COR-L47 (cell line): Measurements from ENCODE around the gene APMAP.

ENCODE experiments used
- DNase-seq: peaks from one replicate; lab custom pipeline; 2025; lab: John Stamatoyannopoulos, UW

The APMAP gene

DNA sequence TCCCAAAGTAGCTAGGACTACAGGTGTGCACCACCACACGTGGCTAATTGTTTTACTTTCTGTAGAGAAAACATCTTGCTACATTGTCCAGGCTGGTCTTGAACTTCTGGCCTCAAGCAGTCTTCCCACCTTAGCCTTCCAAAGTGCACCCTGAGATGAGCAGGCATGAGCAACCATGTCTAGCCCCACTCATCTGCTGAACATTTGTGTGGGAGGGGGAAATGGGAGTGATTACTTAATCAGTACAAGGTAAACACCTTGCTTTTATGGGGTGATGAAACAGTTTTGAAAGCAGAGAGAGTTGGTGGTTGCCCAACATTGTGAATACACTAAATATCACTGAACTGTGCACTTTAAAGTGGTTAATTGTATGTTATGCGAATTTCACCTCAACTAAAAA is 5.3 kb downstream of the APMAP start:
- no peak for DNase-seq

DNA sequence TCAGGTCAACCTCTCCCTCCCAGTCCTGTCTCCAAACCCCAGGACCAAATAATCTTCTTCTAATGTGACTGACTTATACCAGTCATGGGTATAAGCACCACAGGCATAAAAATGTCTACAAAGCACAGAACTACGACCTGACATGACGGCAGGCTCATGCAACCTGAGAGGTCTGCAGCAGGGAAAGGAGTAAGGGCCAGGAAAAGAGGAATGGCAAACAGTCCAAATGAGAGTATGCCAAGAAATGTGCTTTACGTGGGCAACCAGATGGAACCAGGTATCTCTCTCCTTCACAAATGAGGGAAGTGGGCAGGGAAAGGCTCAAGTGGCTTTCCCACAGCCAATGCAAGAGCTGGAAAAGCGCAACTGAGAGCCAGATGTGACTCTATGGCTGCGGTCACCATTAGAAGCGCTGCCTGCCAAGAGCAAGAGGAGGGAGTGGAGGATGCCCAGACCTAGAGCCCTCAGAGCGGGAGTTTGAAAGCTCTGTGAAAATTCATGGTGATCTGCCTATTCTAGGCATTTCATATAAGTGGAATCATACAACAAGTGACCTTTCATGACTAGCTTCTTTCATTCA is 6.0 kb downstream of the APMAP start:
- DNase-seq, result no peak

DNA sequence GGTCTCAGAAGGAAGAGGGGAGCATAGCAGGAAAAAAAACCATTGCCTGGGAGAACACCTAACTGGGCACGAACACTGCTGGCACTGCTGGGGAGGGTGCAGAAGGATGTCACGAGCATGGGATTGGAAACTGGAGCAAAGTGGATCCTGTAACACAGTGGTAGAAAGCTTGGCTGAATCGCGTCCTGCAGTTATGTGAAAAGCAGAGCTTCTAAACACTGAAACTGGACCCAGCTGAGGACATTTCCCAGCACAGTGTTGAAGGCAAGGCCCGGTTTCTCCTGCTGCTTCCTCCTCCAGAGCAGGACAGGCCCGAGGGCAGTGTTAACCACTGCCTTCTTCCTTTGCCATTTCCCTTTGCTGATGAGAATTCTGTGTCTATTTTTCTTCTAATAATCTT is 6.7 kb downstream of the APMAP start:
- DNase-seq, result no peak

DNA sequence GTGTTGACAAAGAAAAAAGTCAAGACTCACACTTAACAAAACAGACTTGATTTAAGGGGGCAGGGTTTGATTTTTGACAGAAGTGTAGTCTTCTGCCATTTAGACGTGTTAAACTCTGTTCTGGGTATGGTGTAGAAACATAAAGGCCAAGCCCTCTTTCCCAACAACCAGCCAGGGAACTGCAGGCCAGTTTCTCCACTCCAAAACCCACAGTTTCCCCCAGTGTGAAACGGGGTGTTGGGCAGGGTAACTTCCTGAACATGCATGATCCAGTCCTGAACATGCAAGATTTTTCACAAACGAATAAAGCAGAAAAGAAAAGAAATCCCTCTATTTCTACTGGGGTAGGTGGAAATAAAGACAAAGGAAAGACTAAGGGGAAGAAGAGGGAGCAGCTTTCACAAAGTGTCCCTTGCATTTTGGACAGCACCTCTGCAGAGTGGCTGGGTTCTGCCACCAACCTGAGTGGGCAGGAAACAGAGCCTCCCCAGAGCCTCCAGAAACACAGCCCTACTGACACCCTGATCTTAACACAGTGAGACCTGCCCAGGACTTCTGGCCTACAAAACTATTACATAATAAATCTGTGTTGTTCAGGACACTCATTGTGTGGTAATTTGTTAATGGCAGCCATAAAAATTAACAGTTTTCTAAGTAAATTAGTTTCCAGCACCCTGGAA is 7.5 kb downstream of the APMAP start:
- no peak for DNase-seq

DNA sequence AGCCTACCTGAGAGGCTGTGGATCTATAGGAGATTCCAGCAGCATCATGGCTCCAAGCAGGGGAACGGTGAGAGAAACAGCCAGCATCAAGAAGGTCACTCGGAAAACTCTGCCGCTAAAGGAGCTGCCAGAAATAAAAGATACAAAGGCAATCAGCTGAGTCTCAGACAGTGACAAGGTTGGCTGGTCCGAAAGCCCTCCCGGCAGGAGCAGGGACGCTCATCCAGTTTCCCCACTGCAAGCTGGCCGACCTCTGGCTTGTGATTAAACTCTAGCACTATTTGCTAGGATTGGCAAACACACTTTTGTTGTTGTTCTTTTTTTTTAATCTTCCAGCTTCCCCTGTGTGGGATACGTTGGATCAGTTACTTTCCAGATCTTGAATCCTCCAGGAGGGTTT is 8.7 kb downstream of the APMAP start:
- DNase-seq, result no peak

DNA sequence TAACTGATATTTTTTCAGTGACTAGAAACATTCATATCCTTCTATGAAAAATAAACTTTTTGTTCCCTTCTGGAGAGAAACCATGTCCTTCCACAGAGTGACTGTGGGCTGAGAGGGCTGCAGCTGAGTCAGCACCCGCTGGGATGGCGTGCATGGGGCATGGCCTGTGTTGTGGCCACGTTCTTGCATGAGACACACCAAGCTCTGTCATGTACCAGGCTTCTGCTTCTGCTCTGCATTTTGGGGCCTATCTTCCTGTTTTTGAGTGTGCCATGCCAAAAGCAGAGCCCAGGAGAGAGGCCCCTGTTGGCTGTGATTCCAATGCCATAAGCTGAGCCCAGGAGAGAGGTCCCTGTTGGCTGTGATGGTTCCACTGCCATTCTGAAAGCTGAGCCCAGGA is 10.8 kb downstream of the APMAP start:
- DNase-seq, result no peak

DNA sequence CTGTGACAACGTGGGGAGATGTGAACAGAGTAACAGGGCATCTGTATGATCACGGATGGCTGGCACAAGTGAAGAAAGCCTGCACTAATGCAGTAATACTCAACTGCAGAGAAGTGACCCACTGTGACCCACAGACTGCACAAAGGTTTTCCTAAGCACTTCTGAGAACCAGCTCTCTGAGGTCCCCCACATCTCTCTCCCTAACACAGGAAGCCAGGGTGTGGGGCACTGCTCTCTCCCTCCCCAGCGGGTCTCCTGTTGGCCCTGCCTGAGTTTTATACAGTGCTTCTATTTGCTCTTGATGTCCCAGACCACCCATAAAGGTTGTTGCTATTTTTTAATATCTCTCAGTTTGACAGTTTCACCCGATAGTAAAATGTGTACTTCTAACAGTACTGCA is 11.3 kb downstream of the APMAP start:
- DNase-seq, result no peak

DNA sequence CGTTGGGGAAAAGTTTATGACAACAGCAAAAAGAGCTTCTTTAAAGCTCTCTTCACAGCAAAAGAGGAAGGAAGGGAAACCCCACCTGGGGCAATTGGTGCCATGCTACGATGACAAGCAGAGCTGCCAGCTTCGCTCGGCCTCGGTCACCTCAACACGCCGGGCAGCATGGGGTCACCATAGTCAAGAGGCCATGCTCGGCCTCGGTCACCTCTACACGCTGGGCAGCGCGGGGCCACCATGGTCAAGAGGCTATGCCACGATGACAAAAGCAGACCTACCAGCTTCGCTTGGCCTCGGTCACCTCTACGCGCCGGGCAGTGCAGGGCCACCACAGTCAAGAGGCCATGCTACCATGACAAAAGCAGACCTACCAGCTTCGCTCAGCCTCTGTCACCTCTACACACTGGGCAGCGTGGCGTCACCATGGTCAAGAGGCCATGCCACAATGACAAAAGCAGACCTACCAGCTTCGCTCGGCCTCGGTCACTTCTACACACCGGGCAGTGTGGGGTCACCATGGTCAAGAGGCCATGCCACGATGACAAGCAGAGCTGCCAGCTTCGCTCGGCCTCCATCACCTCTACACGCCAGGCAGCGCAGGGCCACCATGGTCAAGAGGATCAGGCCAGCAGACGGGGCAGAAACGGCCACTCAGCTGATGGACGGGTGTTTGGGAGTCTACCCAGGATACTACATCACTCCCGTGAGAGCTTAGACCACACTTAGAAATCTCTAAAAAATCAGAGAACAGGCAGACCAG is 12.1 kb downstream of the APMAP start:
- DNase-seq, result no peak

DNA sequence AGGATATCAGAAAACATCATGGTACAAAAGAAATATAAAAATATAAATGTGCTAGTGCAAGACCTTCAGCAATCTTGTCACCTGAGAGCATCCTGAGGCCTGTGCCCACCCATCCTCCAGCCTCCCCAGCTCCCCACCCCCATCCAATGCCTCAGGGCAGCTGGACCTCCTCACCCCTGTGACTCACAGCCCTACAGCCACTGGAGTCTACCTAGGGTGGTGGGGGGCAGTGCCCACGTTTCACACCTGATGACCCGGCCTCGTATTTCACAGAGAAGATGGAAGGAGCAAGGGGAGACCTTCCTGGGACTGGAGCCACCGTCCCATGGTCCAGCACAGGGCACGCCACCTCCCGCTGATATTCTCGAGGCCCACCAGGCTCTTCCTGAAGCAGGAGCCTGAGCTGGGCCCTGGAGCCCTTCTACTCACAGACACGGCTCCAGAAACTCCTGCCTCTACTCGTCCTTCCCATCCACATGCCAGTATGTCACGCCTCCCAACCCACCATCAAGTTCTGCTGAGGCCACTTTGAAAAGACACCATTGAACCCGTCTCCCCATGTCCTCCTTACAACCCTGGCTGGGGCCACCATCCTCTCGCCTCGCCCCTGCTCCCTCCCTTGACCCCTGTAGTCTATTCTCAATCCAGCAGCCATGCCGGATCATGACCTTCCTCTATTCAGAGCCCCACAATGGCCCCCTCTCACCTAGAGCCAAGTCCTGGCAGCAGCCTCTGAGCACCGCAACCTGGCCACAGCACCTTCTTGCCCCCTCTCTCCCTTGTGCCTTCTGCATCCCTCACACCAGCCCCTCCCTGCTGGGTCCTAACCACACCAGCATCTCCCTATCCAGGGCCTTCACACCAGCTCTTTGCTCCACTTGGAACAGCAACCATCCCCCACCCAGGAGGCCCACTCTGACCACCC is 13.3 kb downstream of the APMAP start:
- DNase-seq, result no peak

DNA sequence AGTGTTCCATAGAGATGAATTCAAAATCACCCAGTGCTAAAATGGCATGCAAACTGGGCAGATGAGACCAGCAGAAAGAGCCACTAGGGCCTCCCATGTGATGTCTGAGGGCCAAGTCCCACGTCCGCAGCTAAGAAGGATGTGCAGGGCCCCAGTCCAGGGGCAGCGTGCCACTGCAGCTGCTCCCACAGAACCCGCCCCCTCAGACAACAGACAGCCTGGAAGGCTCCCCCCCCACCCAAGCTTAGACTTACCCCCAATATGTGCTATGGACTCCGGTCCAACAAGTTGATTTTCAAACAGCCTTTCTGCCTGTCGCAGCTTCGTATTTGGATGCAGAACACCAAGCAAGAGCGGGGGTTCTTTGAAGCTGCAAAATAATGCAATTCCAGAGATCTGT is 14.0 kb downstream of the APMAP start:
- no peak for DNase-seq

DNA sequence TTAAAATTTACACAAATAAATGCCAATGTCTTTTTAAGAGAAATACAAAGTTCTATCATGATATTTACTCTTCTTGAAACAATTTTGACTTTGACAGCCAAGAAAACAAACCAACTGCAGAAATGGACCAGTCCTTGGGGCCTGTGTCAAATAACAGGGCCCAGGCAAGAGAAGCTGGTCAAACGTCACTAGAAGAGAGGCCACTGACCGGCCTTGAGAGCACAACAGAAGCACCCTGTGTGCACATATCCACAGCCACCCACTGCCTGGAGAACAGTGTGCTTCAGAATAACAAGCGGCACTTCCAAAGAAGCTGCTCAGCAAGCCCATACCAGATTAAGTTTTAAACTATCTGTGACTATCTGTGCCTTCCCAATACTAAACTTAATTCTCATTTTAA is 14.8 kb downstream of the APMAP start:
- DNase-seq, result no peak

DNA sequence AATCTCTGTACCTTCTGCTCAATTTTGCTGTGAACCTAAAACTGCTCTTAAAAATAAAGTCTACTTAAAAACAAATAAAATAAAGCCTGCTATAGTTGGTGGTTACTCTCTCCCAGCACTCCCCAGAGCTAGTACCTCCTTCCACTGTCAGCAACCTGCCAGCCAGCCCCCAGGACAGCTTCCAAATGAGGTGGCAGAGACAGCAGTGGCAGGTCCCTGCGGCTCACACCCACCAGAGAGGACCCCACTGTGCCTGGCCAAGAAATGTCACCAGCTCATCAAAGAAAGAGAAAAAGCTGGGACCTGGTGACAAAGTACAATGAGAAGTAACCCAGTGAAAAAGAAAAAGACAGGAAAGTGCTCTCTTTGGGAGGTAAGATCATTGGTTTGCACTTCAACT is 15.2 kb downstream of the APMAP start:
- no peak for DNase-seq

DNA sequence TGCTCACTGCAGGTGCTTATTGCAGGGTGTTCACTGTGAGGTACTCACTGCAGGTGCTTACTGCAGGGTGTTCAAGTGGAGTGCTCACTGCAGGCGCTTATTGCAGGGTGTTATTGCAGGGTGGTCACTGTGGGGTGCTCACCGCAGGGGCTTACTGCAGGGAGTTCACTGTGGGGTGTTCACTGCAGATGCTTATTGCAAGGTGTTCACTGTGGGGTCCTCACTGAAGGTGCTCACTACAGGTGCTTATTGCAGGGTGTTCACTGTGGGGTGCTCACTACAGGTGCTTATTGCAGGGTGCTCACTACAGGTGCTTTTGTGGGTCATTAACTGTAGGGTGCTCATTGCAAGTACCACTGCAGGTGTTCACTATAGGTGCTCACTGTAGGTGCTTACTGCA is 20.2 kb downstream of the APMAP start:
- DNase-seq, result no peak

DNA sequence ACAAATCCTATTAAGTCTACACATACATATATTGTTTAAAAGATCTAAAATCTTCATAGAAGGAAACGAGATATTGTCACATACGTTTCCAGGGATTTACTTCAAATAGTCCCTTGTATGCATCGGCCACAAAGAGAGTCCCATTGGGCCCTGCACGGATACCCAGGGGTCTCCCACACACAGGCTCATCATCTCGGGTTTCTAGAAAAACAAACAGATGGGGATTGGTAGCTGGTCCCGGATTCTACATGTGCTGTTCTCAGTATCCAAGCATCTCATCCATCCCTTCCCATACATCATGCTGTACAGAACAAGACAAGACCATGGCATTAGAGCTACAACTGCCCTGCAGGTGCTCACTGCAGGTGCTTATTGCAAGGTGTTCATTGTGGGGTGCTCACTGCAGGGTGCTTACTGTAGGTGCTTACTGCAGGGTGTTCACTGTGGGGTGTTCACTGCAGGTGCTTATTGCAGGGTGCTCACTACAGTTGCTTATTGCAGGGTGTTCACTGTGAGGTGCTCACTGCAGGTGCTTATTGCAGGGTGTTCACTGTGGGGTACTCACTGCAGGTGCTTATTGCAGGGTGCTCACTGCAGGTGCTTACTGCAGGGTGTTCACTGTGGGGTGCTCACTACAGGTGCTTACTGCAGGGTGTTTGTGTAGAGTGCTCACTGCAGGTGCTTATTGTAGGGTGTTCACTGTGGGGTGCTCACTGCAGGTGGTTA is 21.0 kb downstream of the APMAP start:
- no peak for DNase-seq

DNA sequence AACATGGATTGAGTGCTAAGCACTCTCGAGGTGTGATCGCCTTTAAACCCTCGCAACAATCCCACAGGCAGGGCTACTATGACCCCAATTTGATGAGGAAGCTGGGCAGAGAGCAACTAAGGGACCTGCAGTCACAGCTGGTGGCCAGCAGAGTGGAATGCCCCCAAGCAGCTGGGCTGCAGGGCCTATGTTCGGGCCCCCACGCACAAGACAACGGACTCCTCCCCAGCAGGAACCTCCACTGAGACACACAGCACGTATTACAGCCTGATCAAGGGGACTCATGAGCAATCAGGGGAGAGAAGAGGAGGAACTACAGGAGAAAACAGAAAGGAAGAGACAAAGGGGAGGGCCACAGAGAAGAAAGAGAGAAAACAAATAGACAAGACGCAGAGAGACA is 21.8 kb downstream of the APMAP start:
- DNase-seq, result no peak

DNA sequence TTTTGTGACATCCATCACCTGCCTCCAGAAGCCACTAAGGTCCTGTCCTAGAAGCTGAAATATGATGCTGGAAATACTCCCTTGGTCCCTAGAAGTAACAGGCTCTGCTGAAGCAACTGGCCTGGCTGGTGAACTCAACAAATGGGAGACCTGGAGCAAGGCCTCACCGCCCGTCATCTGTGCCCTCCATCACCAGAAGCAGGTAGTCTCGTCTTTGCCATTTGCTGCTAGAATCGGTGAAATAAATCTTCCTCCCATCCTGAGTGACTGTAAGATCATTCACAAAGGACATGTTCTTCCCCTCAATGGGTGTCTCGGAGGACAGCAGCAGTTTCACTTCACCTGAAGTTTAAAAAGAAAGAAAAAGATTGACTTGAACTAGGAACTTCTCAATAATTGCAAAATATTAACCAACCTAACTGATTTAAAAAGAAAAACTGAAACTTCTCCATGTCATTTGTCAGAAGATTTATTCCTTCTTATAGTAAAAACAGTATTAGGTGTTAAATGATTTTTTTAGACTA is 22.5 kb downstream of the APMAP start:
- DNase-seq, result no peak

DNA sequence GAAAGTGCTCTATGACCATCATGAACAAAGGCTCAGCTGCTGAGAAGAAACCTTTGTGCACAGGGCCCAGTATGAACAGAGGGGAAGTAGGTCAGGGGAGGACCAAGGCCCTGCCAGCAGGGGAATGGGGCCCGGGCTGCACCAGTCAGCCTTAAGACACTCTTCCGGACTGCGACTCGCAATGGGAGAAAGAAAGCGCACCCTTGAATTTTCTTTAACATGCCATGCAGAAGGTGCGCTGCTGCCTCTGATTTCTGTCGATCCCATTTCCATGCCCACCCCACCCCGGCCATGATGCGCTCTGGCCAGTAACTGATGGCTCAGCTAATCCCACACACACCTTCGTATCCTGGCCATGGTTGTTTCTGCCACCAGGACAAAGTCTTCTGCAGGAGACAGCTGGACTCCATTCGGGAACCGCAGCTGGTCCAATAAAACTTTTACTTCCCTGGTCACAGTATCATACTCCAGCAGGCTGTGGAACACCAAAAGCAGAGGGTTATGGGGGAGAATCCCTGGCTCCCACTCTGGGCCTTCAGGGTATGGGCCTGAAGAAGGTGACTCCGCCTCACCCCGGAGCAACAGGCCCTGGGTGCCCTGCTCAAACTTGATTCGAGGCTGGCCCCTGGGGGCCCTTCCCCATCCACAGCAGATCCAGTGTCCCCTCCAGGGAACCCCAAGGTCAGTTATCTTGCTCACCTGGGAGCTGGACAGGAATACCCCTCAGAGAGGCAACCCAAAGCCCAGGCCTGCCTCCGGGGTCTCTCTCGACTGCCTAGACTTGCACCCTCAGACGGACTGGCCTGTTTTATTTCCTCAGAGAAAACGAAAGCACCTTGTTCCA is 23.1 kb downstream of the APMAP start:
- no peak for DNase-seq

DNA sequence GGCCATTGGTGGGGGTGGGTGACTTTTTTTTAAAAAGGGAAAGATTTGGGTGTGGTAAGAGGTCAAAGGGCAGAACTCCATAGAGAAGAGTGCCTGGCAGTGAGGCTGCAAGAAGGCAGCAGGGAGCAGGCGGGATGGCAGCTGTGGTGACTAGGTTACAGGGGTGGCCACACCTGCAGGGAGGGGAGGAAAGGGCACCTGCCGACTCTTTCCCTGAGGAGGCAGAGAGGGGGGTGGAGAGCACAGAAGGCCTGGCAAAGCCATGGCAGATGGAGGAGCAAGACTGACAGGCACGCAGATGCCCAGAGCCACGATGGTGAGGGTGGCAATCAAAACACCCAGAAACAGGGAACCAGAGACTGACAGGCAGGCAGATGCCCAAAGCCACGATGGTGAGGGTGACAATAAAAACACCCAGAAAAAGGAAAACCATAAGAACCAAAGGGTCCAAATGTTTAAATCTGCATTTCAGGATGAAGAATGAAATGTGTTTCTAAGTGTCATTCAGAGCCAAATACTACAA is 24.2 kb downstream of the APMAP start:
- DNase-seq, result no peak

DNA sequence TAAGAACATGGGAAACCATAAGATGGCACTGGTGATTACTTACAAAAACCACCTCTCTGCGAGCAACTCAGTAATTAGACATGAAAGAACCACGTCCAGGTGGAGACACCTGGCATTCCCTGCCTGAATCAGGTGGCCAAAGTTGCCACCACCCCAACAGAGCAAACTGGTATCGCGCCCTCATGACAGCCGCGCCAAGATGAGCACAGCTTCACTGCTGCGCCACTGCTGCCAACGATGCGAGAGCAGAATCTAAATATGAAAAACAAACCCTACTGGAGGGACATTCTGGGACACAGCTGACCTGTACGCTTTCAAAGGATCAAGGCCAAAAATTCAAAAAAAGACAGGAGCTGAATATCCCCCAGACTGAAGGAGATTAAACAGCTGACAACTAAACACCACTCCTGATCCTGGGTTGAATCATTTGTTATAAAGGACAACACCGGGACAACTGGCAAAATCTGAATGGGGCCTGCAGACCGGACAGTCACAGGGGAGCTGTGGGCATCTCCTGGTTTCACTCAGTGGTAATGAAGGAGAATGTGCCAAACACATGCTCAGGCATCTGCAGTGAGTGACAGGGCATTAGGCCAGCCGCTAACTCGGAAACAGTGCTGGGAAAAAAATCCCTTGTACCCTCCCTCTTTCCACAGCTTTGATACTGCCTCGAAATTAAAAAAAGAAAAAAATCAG is 26.1 kb downstream of the APMAP start:
- DNase-seq, result no peak
